IPS-20b (cell line): ENCODE data around the gene NECTIN1.

Experiments used
- H3K27ac ChIP-seq: one replicate; pipeline ENCODE4 v1.5.1; 2013; ENCODE audit warnings: low read length
- H3K27me3 ChIP-seq: 2 replicates; pipeline ENCODE4 v1.6.1; 2013; ENCODE audit warnings: mild to moderate bottlenecking, low read length, inconsistent platforms; ENCODE audit not compliant: insufficient read depth
- H3K36me3 ChIP-seq: 2 replicates; pipeline ENCODE4 v1.6.1; 2013; ENCODE audit warnings: low read depth, mild to moderate bottlenecking, inconsistent platforms, low read length, moderate library complexity; ENCODE audit not compliant: insufficient read depth
- H3K4me1 ChIP-seq: 2 replicates; pipeline ENCODE4 v1.6.1; 2013; ENCODE audit warnings: mild to moderate bottlenecking, control low read depth, inconsistent platforms, low read length, moderate library complexity; ENCODE audit not compliant: insufficient read depth
- H3K4me3 ChIP-seq: 2 replicates; pipeline ENCODE4 v1.5.1; 2013; ENCODE audit warnings: mild to moderate bottlenecking, low read length, inconsistent platforms
- H3K9ac ChIP-seq: 2 replicates; pipeline ENCODE4 v1.6.1; 2013; ENCODE audit warnings: low read depth, mild to moderate bottlenecking, inconsistent platforms, low read length, moderate library complexity
- H3K9me3 ChIP-seq: 2 replicates; pipeline ENCODE4 v1.6.1; 2013; ENCODE audit warnings: mild to moderate bottlenecking, low read depth, low read length, inconsistent platforms; ENCODE audit not compliant: insufficient read depth

The NECTIN1 gene

DNA sequence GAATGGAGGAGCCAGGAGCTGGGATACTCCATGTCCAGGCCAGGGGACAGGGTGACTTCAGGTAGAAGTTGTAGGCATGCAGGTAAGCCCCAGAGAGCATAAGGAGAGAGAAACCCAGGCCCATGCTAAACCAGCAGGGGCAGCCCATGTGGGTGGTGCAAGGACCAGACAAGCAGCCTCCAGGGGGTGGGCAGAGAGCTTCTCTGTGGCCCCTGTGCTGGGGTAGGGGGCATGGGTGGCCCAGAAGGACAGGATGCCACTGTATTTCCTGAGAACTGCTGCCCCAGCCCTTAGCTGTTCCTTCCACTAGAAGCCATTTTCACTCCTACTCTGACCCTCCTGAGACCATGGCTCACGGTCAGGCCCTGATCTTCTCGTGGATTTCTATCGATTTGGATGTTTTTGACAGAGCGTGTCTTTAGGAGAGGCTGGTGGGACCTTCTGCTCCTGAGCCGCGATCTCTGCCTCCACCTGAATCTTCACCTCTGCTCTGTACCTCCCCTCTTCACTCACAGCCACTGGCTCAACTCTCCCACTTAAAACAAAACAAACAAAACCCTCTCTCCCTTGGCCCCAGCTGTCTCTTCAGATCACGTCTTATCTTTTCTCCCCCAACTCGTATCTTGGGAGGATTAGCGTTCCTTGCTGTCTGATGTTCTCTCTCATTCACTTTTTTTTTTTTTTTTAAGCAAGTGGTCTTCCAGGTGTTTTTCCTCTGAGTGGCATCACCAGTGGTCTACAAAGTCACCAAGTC, 112.2 kb downstream of the NECTIN1 start:
- Histone ChIP-seq H3K27ac (no peak overlapping the region), H3K4me1 (peaks cover 21% of the 10 kb centered on the region; the same call in 1 of the 2 replicates), H3K4me3 (no peak overlapping the region), H3K9ac (no peak overlapping the region), H3K36me3 (no peaks in the 10 kb centered on the region), H3K9me3 (no peaks in the 10 kb centered on the region), H3K27me3 (peaks cover 13% of the 10 kb centered on the region; the same call in 1 of the 2 replicates)

DNA sequence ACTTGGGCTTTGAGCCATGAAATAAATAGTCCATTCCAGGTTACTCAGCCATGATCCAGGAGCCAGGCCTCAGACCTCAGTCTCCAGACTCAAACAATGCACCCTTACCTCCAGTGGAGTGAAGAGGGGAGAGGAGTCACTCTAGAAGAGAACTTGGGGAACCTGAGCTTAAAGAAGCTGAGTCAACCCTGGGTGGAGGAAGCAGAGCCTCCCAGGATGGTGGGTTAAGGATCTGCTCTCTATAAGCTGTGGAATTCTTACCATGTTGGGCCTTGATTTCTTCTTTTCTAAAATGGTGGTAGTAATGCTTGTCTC, 113.2 kb downstream of the NECTIN1 start:
- Histone ChIP-seq H3K4me1 (peaks cover 21% of the 10 kb centered on the region; the same call in 1 of the 2 replicates), H3K9ac (no peak overlapping the region), H3K27me3 (peaks cover 13% of the 10 kb centered on the region; the same call in 1 of the 2 replicates), H3K36me3 (no peaks in the 10 kb centered on the region), H3K4me3 (no peak overlapping the region), H3K9me3 (no peaks in the 10 kb centered on the region), H3K27ac (no peak overlapping the region)

DNA sequence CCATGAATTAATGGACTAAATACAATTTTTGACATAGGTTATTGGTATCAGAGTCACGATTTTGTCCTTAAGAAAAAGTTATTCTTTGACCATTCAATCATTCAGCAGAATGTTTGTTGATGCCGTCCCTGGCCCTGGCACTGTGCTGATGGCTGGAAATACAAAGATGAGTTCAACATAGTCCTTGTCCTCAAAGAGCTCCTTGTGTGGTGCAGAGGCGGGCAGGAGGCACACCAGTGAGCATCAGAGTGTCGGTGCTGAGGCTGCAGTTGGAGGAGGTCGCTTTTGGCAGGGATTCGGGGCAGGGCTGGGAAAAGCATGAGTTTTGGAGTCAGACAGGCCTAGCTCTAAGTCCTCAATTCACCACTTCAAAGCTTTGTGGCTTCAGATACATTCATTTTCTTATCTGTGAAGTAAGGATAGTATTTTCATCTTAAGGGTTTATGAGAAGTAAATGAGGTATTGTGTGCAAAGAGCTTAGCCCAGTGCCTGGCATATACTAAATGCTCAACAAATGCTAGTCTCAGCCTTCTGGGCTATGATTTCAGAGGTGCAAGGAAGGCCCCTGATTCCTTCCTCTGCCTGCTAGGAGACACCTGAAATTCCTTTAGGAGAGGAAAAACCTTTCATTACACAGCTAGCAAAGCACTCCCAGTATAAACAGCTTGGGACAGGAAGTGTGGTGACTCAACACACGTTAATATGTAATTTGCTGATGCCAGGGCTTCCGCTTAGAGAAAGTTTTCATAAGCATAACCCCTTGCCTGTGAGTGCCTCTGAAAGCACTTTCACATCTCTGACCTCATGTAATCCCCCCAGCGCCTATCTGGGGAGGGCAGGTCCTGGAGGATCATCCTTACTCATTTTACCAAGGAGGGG, 113.8 kb downstream of the NECTIN1 start:
- H3K9me3 ChIP-seq: no peaks in the 10 kb centered on the region
- H3K4me1 ChIP-seq: peaks cover 21% of the 10 kb centered on the region; the same call in 1 of the 2 replicates
- no peak overlapping the region for H3K9ac ChIP-seq
- H3K27ac ChIP-seq: no peak overlapping the region
- H3K4me3 ChIP-seq: no peak overlapping the region
- peaks cover 13% of the 10 kb centered on the region; the same call in 1 of the 2 replicates for H3K27me3 ChIP-seq
- no peaks in the 10 kb centered on the region for H3K36me3 ChIP-seq

DNA sequence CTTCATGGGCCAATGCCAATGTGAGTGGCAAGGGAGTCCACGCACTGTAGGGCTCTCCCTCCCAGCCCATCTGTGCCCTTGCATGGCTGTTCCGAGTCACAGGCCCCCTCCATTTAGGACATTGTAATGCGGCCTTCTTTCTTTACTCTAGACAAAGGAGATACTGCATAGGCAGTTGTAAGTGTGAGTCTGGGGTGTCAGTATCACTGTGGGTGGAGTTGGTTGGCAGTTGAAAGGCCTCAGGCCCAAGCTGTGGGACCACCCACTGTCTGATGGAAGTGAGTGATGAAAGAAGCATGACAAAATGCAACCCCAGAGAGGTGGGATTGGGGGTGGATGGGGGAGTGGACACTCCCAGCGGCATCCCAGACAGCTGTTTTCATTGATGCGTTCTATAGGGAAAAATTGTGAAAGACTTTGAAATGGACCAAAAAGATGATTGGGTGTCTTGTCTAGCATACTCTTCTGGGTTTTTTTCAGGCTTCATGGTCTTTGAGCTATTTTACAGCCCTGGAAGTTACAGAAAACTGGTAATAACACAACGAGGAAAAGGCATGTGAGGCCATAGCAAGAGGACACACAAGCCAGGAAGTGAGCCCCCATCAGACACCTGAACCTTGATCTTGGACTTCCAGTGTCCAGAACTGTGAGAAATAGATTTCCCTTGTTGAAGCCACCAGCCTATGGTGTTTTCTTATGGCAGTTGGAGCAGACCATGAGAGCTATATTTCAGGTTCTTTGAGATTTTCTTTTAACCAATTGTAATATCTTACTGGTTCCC, 114.6 kb downstream of the NECTIN1 start:
- Histone ChIP-seq H3K27ac (no peak overlapping the region), H3K9ac (no peak overlapping the region), H3K4me3 (no peak overlapping the region), H3K9me3 (no peaks in the 10 kb centered on the region), H3K4me1 (peaks cover 21% of the 10 kb centered on the region; the same call in 1 of the 2 replicates), H3K27me3 (peaks cover 13% of the 10 kb centered on the region; the same call in 1 of the 2 replicates), H3K36me3 (no peaks in the 10 kb centered on the region)

DNA sequence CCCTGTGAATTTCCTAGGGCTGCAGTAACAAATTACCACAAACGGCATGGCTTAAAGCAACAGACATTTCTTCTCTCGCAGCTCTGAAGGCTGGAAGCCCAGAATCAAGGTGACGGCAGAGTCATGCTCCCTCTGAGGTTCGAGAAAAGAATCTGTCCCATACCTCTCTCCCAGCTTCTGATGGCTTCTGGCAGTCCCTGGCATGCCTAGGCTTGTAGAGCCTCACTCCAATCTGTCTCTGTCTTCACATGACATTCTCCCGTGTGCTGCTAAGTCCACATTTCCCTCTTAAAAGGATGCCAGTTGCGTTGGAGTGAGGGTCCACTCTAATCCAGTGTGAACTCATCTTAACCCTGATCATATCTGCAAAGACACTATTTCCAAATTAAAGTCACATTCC, 116.2 kb downstream of the NECTIN1 start:
- H3K4me3 ChIP-seq: no peak overlapping the region
- no peak overlapping the region for H3K9ac ChIP-seq
- H3K27me3 ChIP-seq: peaks cover 25% of the 10 kb centered on the region
- no peak overlapping the region for H3K27ac ChIP-seq
- H3K36me3 ChIP-seq: no peaks in the 10 kb centered on the region
- peaks cover 25% of the 10 kb centered on the region for H3K4me1 ChIP-seq
- no peaks in the 10 kb centered on the region for H3K9me3 ChIP-seq

DNA sequence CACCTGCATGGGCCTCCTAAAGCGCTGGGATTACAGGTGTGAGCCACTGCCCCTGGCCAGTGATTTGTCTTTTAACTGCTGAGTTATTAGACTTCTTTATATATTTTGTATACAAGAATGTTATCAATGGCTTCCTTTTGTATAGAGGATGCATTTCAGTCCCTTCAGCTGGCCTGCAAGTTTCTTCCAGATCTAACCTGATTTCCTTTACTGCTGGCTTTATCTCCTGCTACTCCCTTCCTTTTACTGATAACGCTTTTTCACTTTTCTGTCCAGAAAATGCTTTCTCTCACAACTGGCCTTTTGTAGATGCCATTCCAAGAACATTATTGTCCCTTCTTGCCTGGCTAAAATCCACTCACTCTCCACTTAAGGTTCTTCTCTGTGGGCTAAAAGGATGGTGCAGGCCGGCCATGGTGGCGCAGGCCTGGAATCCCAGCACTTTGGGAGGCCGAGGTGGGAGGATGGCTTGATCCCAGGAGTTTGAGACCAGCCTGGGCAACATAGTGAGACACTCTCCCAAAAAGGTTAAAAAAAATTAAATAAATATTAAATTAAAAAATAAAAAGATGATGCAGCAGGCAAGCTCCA, 118.1 kb downstream of the NECTIN1 start:
- Histone ChIP-seq H3K27me3 (peaks cover 37% of the 10 kb centered on the region), H3K9ac (no peak overlapping the region), H3K36me3 (no peaks in the 10 kb centered on the region), H3K9me3 (no peaks in the 10 kb centered on the region), H3K4me3 (no peak overlapping the region), H3K4me1 (peaks cover 29% of the 10 kb centered on the region), H3K27ac (no peak overlapping the region)

DNA sequence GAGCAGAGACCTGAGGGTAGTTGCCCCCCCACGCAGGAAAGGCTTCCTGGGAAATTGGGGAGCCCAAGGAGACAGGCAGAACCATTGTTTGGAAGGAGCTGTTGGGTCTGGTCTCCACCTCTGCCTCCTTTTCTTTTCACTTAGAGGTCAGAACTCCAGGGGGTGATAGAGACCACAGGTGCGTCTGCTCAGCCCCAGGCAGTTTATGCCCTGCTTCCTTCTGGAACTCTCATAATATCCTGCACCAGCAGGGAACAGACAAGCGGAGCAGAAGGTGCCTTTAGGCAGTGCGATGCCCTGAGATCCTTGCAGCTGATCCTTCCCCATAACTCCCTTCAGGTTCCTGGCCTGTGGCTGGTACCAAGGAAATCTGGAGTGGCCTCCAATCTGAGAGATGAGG, 120.2 kb downstream of the NECTIN1 start:
- Histone ChIP-seq H3K4me3 (no peak overlapping the region), H3K27me3 (peaks cover 48% of the 10 kb centered on the region), H3K9me3 (no peaks in the 10 kb centered on the region), H3K4me1 (peaks cover 18% of the 10 kb centered on the region), H3K27ac (no peak overlapping the region), H3K36me3 (no peaks in the 10 kb centered on the region), H3K9ac (no peak overlapping the region)

DNA sequence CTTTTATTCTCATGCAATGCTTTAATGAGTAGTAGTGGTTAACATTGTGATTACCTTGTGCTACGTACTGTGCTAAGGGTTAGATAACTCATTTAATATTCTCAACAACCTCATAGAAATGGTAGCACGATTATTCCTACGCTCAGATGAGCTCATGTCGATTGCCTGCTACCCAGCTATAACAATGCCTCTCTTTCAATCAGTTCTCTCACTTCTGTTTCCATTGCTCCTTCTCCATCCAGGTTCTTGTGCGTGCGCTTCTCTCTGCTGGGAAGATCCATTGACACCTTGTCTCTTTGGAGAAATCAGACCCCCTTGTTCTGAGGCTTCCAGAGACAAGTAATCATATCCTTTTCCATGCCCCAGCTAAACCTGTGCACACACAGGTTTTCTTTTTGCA, 120.8 kb downstream of the NECTIN1 start:
- Histone ChIP-seq H3K9ac (no peak overlapping the region), H3K4me3 (0 out of 2 replicates have a peak overlapping the region, but pooled peaks have one; percentile 10), H3K36me3 (no peaks in the 10 kb centered on the region), H3K9me3 (no peaks in the 10 kb centered on the region), H3K4me1 (peaks cover 14% of the 10 kb centered on the region), H3K27me3 (peaks cover 47% of the 10 kb centered on the region), H3K27ac (no peak overlapping the region)

DNA sequence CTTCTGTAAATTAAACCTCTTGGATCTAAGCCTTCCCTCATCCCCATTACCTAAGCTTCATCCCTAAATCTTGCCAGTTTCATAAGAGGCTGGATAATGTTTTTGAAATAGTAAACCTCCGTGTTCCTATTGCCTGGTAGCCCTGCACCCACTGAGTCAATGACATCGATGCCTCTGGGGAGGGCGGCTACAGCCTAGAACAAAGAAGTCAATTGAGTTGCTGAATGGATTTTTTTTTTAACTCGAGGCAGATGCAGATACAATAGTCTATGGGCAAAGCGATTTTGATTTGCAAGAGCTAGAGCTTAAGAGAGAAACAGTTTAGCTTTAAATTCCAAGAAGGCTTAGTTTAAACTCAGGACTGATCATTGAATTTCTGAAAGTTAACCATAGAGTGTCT, 121.3 kb downstream of the NECTIN1 start:
- Histone ChIP-seq H3K27ac (no peak overlapping the region), H3K9me3 (no peaks in the 10 kb centered on the region), H3K9ac (no peak overlapping the region), H3K36me3 (no peaks in the 10 kb centered on the region), H3K4me1 (peaks cover 14% of the 10 kb centered on the region), H3K4me3 (0 out of 2 replicates have a peak overlapping the region, but pooled peaks have one; percentile 10), H3K27me3 (peaks cover 42% of the 10 kb centered on the region)

DNA sequence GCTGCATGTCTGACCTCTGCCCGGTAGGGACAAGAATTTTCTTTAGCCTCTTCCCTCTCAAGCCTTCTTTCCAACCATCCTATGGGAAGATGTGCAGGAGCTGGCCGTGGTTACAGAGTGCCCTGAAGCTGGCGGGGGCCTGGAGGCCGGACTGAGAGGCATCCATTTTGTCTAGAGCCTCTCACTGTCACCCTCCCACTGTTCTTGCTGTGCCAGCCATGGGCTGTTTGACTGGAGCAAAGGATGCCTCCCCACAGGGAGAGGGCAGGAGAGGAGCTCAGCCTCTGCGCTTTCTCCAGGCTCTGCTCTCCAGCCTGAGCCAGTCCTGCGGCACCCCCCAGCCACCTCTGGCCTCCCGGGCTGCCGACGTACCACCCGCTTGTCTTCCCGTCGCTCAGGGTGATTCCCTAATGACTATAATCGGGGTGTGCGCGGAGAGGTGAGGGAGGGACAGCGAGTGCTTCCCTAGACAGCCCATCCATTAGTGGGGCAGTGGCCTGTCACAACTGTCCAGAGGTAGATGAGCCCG, 123.8 kb downstream of the NECTIN1 start:
- H3K4me3 ChIP-seq: no peak overlapping the region
- H3K9me3 ChIP-seq: no peaks in the 10 kb centered on the region
- H3K36me3 ChIP-seq: no peaks in the 10 kb centered on the region
- peaks cover 14% of the 10 kb centered on the region for H3K4me1 ChIP-seq
- H3K9ac ChIP-seq: no peak overlapping the region; the same call in 1 of the 2 replicates
- H3K27me3 ChIP-seq: peaks cover 45% of the 10 kb centered on the region
- H3K27ac ChIP-seq: no peak overlapping the region
